ENCODE measurements around the gene FARP2. TPM values are rescaled to one million over a fixed set of nuclear protein-coding genes. Genes with fewer than 3 reads are reported as not detected.

The FARP2 gene
- total and polyA plus RNA-seq, 2 of the 13 experiments (the other 11 are each of a cell fraction or from before 2014, with no cell fraction given) = 28.0 to 45.4 TPM

DNA sequence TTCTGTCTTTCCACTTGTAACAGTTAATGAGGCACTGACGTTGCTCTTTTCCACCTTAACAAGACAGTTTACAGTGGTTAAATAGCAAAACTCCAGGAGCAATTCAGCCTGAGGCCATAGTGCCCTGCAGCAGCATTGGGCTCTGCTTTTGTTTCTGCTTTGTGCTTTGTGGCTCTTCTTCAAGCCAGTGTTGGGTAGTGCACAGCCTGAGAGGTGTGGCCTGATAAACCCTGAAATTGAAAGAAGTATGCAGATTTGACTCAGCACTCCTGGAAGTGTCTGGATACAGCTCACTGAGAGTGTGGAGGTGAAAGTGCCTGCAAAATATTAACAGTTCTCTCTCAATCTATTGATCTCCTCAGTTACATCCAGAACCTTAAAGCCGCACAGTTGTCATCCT is 89.3 kb downstream of the FARP2 start:
- in situ Hi-C loops (cut with HindIII; ENCODE audit: extremely low pct_ligation_motif_present, low pct_unique_long_range_greater_than_20kb) = no loop called here

More for the DNA sequence above, 89.3 kb downstream of the FARP2 start:
- no peak overlapping the region for H2AFZ ChIP-seq (ENCODE audit: low read length)
- H3K4me2 ChIP-seq (ENCODE audit: low read depth, low read length) = no peak overlapping the region
- no peaks in the 10 kb centered on the region for H3K27me3 ChIP-seq (ENCODE audit: control insufficient read depth in 1 of 2, insufficient read depth in 2 of 2, low read length in 2 of 2)
- no peak overlapping the region for H3K27ac ChIP-seq (ENCODE audit: extremely low read length, insufficient read depth, low read length)
- no peaks in the 10 kb centered on the region for H4K20me1 ChIP-seq (ENCODE audit: insufficient read depth, low read length)
- FAIRE-seq (no peak), ATAC-seq (no peak), DNase-seq (ENCODE audit: low spot score) (no peak)
- H3K36me3 ChIP-seq (replicated peaks in 1 of 2; ENCODE audit: control insufficient read depth in 1 of 2, insufficient read depth in 2 of 2, low read length in 2 of 2) = peaks cover 17 to 47% of the 10 kb centered on the region in 2 experiments
- intact Hi-C loops (cut with micrococcal nuclease; ENCODE audit: unreplicated experiment) = no loop called here
- 95% methylated on average over 2 of the region's 2 CpGs for WGBS (ENCODE audit: low lambda C conversion rate)
- TF ChIP-seq CHD2 (IDR thresholded peaks at IDR 0.05; ENCODE audit: low read depth, low read length) = no peak
- TF ChIP-seq CHCHD3 (CRISPR knock-in tag; IDR thresholded peaks at IDR 0.05) = no peak
- no peak for TF ChIP-seq ZFP82 (CRISPR knock-in tag; IDR thresholded peaks at IDR 0.05; ENCODE audit: borderline replicate concordance)
- TF ChIP-seq, protein P1, sequence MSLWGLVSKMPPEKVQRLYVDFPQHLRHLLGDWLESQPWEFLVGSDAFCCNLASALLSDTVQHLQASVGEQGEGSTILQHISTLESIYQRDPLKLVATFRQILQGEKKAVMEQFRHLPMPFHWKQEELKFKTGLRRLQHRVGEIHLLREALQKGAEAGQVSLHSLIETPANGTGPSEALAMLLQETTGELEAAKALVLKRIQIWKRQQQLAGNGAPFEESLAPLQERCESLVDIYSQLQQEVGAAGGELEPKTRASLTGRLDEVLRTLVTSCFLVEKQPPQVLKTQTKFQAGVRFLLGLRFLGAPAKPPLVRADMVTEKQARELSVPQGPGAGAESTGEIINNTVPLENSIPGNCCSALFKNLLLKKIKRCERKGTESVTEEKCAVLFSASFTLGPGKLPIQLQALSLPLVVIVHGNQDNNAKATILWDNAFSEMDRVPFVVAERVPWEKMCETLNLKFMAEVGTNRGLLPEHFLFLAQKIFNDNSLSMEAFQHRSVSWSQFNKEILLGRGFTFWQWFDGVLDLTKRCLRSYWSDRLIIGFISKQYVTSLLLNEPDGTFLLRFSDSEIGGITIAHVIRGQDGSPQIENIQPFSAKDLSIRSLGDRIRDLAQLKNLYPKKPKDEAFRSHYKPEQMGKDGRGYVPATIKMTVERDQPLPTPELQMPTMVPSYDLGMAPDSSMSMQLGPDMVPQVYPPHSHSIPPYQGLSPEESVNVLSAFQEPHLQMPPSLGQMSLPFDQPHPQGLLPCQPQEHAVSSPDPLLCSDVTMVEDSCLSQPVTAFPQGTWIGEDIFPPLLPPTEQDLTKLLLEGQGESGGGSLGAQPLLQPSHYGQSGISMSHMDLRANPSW (CRISPR knock-in tag; IDR thresholded peaks at IDR 0.05; ENCODE audit: borderline replicate concordance) = no peak
- TF ChIP-seq TBX3 (IDR thresholded peaks at IDR 0.05; ENCODE audit: borderline replicate concordance) = no peak
- no peak for TF ChIP-seq ZNF773 (CRISPR knock-in tag; IDR thresholded peaks at IDR 0.05; ENCODE audit: borderline replicate concordance)
- TF ChIP-seq, protein P2, sequence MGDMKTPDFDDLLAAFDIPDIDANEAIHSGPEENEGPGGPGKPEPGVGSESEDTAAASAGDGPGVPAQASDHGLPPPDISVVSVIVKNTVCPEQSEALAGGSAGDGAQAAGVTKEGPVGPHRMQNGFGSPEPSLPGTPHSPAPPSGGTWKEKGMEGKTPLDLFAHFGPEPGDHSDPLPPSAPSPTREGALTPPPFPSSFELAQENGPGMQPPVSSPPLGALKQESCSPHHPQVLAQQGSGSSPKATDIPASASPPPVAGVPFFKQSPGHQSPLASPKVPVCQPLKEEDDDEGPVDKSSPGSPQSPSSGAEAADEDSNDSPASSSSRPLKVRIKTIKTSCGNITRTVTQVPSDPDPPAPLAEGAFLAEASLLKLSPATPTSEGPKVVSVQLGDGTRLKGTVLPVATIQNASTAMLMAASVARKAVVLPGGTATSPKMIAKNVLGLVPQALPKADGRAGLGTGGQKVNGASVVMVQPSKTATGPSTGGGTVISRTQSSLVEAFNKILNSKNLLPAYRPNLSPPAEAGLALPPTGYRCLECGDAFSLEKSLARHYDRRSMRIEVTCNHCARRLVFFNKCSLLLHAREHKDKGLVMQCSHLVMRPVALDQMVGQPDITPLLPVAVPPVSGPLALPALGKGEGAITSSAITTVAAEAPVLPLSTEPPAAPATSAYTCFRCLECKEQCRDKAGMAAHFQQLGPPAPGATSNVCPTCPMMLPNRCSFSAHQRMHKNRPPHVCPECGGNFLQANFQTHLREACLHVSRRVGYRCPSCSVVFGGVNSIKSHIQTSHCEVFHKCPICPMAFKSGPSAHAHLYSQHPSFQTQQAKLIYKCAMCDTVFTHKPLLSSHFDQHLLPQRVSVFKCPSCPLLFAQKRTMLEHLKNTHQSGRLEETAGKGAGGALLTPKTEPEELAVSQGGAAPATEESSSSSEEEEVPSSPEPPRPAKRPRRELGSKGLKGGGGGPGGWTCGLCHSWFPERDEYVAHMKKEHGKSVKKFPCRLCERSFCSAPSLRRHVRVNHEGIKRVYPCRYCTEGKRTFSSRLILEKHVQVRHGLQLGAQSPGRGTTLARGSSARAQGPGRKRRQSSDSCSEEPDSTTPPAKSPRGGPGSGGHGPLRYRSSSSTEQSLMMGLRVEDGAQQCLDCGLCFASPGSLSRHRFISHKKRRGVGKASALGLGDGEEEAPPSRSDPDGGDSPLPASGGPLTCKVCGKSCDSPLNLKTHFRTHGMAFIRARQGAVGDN (CRISPR knock-in tag; IDR thresholded peaks at IDR 0.05) = no peak
- no peak for TF ChIP-seq ZNF317 (CRISPR knock-in tag; IDR thresholded peaks at IDR 0.05)
- TF ChIP-seq HMGA1 (CRISPR knock-in tag; conservative IDR thresholded peaks at IDR 0.05) = no peak
- no peak for TF ChIP-seq TBL1XR1 (IDR thresholded peaks at IDR 0.05; ENCODE audit: borderline replicate concordance, low read length, partially characterized antibody)
- TF ChIP-seq, protein P3, sequence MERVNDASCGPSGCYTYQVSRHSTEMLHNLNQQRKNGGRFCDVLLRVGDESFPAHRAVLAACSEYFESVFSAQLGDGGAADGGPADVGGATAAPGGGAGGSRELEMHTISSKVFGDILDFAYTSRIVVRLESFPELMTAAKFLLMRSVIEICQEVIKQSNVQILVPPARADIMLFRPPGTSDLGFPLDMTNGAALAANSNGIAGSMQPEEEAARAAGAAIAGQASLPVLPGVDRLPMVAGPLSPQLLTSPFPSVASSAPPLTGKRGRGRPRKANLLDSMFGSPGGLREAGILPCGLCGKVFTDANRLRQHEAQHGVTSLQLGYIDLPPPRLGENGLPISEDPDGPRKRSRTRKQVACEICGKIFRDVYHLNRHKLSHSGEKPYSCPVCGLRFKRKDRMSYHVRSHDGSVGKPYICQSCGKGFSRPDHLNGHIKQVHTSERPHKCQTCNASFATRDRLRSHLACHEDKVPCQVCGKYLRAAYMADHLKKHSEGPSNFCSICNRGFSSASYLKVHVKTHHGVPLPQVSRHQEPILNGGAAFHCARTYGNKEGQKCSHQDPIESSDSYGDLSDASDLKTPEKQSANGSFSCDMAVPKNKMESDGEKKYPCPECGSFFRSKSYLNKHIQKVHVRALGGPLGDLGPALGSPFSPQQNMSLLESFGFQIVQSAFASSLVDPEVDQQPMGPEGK (CRISPR knock-in tag; IDR thresholded peaks at IDR 0.05) = no peak
- TF ChIP-seq FOXP4 (CRISPR knock-in tag; IDR thresholded peaks at IDR 0.05) = no peak
- no peak for TF ChIP-seq ZFYVE20 (CRISPR knock-in tag; IDR thresholded peaks at IDR 0.05; ENCODE audit: borderline replicate concordance, low read depth)
- no peak for TF ChIP-seq SRSF1 (optimal IDR thresholded peaks at IDR 0.05; ENCODE audit: low read depth, low read length)
- CTCF ChIA-PET (ENCODE audit: low intra/inter-chr PET ratio, low total read pairs) = no interaction called here
- no peak overlapping the region for H3K4me3 ChIP-seq (replicated peaks in 1 of 3; ENCODE audit: insufficient read depth in 1 of 3, low read depth in 2 of 3, low read length in 3 of 3)
- BruUV-seq (replicated peaks) = no TSS peak
- no peaks in the 10 kb centered on the region for H3K9me3 ChIP-seq (ENCODE audit: low read length)
- H3K79me2 ChIP-seq (ENCODE audit: insufficient read depth, low read length) = no peaks in the 10 kb centered on the region
- POLR2A ChIA-PET = no interaction called here
- no peaks in the 10 kb centered on the region for H3K4me1 ChIP-seq (ENCODE audit: insufficient read depth, low read length)
- H3K9ac ChIP-seq (ENCODE audit: insufficient read depth, low read depth, low read length) = no peak overlapping the region

Measured in HepG2 (cell line).